Chondrocyte (in vitro differentiated cells): ENCODE results near the gene GCAT. TPM values are rescaled to one million over a fixed set of nuclear protein-coding genes. Genes with fewer than 3 reads are reported as not detected.
A peak's percentile ranks its signal among the peaks of the same experiment; 100 is the strongest.

ENCODE experiments used
- DNase-seq: peaks from one replicate; pipeline ENCODE4 v3.0.0; 2021; ENCODE audit warnings: mixed read lengths, low spot score
- H3K27ac Mint-ChIP-seq: one replicate; pipeline ENCODE4 v1.8.0; 2021; ENCODE audit warnings: mild to moderate bottlenecking, moderate library complexity, mixed read lengths; ENCODE audit not compliant: unreplicated experiment
- H3K27me3 Mint-ChIP-seq: 2 replicates; pipeline ENCODE4 v1.8.0; 2021; ENCODE audit warnings: low read depth, mixed read lengths
- H3K36me3 Mint-ChIP-seq: 2 replicates; pipeline ENCODE4 v1.8.0; 2021; ENCODE audit warnings: low read depth, mixed read lengths
- H3K4me1 Mint-ChIP-seq: 2 replicates; pipeline ENCODE4 v1.8.0; 2021; ENCODE audit warnings: low read depth, mild to moderate bottlenecking, mixed read lengths
- H3K4me3 Mint-ChIP-seq: one replicate; pipeline ENCODE4 v1.8.0; 2021; ENCODE audit warnings: mild to moderate bottlenecking, moderate library complexity, mixed read lengths; ENCODE audit not compliant: unreplicated experiment
- H3K9me3 Mint-ChIP-seq: 2 replicates; pipeline ENCODE4 v1.8.0; 2021; ENCODE audit warnings: low read depth, mixed read lengths
- total RNA-seq: library from RNA; stranded (reverse); gene quantifications from 3 replicates; pipeline ENCODE4 v1.2.1, GENCODE V29; 2021
- TF ChIP-seq, protein P1 (sequence below): fragments of 200-600 bp; sonication (generic); IDR thresholded peaks from 2 replicates; pipeline ENCODE4 v1.5.0; 2021; ENCODE audit warnings: antibody characterized with exemption, mild to moderate bottlenecking, moderate library complexity

GCAT gene
- total RNA-seq, 1 donor from 2014 or later: 24.8 TPM

DNA sequence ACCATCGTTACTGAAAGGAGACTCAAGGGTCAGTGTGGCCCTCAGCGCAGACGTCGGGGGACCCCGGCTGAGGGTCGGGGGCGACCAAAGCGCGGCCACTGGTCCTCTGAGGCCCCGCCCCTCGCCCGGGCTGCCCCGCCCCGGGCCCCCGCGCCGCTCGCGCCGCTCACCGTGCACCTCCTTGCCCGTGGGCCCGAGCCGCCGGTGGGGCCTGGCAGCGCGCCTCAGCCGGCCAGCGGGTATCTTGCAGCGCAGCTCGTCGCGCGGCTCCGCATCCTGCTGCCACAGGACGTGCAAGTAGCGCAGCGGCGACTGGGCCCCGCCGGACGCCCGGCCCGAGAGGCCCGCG lies 36.0 kb downstream of the GCAT start:
- TF ChIP-seq, protein P1, sequence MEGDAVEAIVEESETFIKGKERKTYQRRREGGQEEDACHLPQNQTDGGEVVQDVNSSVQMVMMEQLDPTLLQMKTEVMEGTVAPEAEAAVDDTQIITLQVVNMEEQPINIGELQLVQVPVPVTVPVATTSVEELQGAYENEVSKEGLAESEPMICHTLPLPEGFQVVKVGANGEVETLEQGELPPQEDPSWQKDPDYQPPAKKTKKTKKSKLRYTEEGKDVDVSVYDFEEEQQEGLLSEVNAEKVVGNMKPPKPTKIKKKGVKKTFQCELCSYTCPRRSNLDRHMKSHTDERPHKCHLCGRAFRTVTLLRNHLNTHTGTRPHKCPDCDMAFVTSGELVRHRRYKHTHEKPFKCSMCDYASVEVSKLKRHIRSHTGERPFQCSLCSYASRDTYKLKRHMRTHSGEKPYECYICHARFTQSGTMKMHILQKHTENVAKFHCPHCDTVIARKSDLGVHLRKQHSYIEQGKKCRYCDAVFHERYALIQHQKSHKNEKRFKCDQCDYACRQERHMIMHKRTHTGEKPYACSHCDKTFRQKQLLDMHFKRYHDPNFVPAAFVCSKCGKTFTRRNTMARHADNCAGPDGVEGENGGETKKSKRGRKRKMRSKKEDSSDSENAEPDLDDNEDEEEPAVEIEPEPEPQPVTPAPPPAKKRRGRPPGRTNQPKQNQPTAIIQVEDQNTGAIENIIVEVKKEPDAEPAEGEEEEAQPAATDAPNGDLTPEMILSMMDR: no peak
- H3K4me1 Mint-ChIP-seq: peaks cover 24% of the 10 kb centered on the region
- DNase-seq: no peak
- peaks cover 3% of the 10 kb centered on the region for H3K9me3 Mint-ChIP-seq
- peaks cover 3% of the 10 kb centered on the region for H3K36me3 Mint-ChIP-seq
- peak overlapping the region; percentile 78 for H3K27ac Mint-ChIP-seq
- H3K4me3 Mint-ChIP-seq: peak overlapping the region; percentile 73
- H3K27me3 Mint-ChIP-seq: no peaks in the 10 kb centered on the region

GRCh38 chr22:37844904-37845329 lies 37.2 kb downstream of the GCAT start:
- DNase-seq: no peak
- H3K4me3 Mint-ChIP-seq: peak overlapping the region; percentile 78
- H3K36me3 Mint-ChIP-seq: peaks cover 1% of the 10 kb centered on the region
- peak overlapping the region; percentile 91 for H3K27ac Mint-ChIP-seq
- peaks cover 34% of the 10 kb centered on the region for H3K4me1 Mint-ChIP-seq
- peaks cover 3% of the 10 kb centered on the region for H3K9me3 Mint-ChIP-seq
- no peaks in the 10 kb centered on the region for H3K27me3 Mint-ChIP-seq
- TF ChIP-seq, protein P1: no peak

GRCh38 chr22:37846433-37846832 lies 38.7 kb downstream of the GCAT start:
- DNase-seq: no peak
- Mint-ChIP-seq H3K36me3 (peaks cover 1% of the 10 kb centered on the region), H3K27me3 (no peaks in the 10 kb centered on the region), H3K27ac (no peak overlapping the region), H3K4me3 (no peak overlapping the region), H3K4me1 (peaks cover 44% of the 10 kb centered on the region), H3K9me3 (peaks cover 3% of the 10 kb centered on the region)
- TF ChIP-seq, protein P1: no peak

DNA sequence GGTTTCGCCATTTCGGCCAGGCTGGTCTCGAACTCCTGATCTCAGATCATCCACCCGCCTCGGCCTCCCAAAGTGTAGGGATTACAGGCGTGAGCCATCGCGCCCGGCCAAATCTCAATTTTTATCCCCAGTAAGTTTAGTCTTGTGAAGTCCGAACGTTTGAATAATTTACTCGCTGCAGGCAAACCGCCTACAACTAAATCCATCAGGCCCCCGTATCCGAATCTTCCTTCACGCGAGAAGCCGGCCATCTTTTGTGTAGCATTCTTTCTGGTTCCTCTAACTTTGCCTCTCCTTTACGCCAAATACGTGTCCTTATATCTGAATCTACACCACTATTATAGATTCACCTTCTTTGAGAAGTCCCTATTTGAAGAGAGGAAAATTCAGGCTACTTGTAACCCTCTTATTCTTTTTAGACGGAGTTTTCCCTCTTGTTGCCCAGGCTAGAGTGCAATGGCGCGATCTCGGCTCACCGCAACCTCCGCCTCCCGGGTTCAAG lies 40.9 kb downstream of the GCAT start:
- Mint-ChIP-seq H3K36me3 (peaks cover 14% of the 10 kb centered on the region), H3K4me1 (peaks cover 29% of the 10 kb centered on the region), H3K27ac (peak overlapping the region; percentile 99), H3K4me3 (peak overlapping the region; percentile 79), H3K9me3 (peaks cover 3% of the 10 kb centered on the region), H3K27me3 (no peaks in the 10 kb centered on the region)
- no peak for DNase-seq
- TF ChIP-seq, protein P1: no peak

GRCh38 chr22:37849089-37849751 lies 41.5 kb downstream of the GCAT start, which contains the start of gene EIF3L:
Gene EIF3L, plus strand, starts transcription at chr22:37849419. Its CDS starts 31 bp downstream, at chr22:37849450.
- Mint-ChIP-seq H3K4me1 (peaks cover 29% of the 10 kb centered on the region), H3K36me3 (peaks cover 18% of the 10 kb centered on the region), H3K4me3 (peak within 1 kb of the TSS; percentile 79), H3K27ac (peak within 1 kb of the TSS; percentile 99), H3K9me3 (peaks cover 3% of the 10 kb centered on the region), H3K27me3 (no peaks in the 10 kb centered on the region)
- peak; percentile 97 for DNase-seq
- TF ChIP-seq, protein P1: no peak
